Endodermal cell (in vitro differentiated cells): ENCODE data around the gene SPHK1. TPM values are rescaled to one million over a fixed set of nuclear protein-coding genes. Genes with fewer than 3 reads are reported as not detected.

Experiments
- DNase-seq: peaks from one replicate; pipeline ENCODE4 v3.0.0-alpha.2; 2017
- H3K27ac ChIP-seq: 2 replicates; pipeline ENCODE4 v1.5.1; 2013; ENCODE audit warnings: mild to moderate bottlenecking, low read depth, low read length, moderate library complexity
- H3K27me3 ChIP-seq: 2 replicates; pipeline ENCODE4 v1.6.1; 2013; ENCODE audit warnings: mild to moderate bottlenecking, low read length, moderate library complexity; ENCODE audit not compliant: insufficient read depth, control insufficient read depth, poor library complexity, severe bottlenecking
- H3K36me3 ChIP-seq: 2 replicates; pipeline ENCODE4 v1.7.0; 2013; ENCODE audit warnings: mild to moderate bottlenecking, low read length, moderate library complexity; ENCODE audit not compliant: control insufficient read depth, insufficient read depth
- H3K4me1 ChIP-seq: one replicate; pipeline ENCODE4 v1.7.0; 2013; ENCODE audit warnings: low read length; ENCODE audit not compliant: control insufficient read depth, insufficient read depth
- H3K4me3 ChIP-seq: 2 replicates; pipeline ENCODE4 v1.5.1; 2013; ENCODE audit warnings: mild to moderate bottlenecking, low read length, moderate library complexity
- H3K9ac ChIP-seq: 2 replicates; pipeline ENCODE4 v1.6.1; 2013; ENCODE audit warnings: mild to moderate bottlenecking, low read length, moderate library complexity; ENCODE audit not compliant: poor library complexity, severe bottlenecking; ENCODE audit errors: extremely low read depth
- H3K9me3 ChIP-seq: 2 replicates; pipeline ENCODE4 v1.6.1; 2013; ENCODE audit warnings: mild to moderate bottlenecking, low read length, moderate library complexity; ENCODE audit not compliant: control insufficient read depth
- H3K27ac Mint-ChIP-seq: 2 replicates; pipeline ENCODE4 v1.8.0; 2020; ENCODE audit warnings: mixed read lengths
- H3K27me3 Mint-ChIP-seq: 2 replicates; pipeline ENCODE4 v1.8.0; 2021; ENCODE audit warnings: mild to moderate bottlenecking, mixed read lengths; ENCODE audit not compliant: insufficient read depth
- H3K36me3 Mint-ChIP-seq: 2 replicates; pipeline ENCODE4 v1.8.0; 2020; ENCODE audit warnings: low read depth, mixed read lengths
- H3K4me1 Mint-ChIP-seq: 2 replicates; pipeline ENCODE4 v1.8.0; 2020; ENCODE audit warnings: mixed read lengths
- H3K4me3 Mint-ChIP-seq: 2 replicates; pipeline ENCODE4 v1.8.0; 2020; ENCODE audit warnings: mild to moderate bottlenecking, moderate library complexity, mixed read lengths
- H3K9me3 Mint-ChIP-seq: 2 replicates; pipeline ENCODE4 v1.8.0; 2020; ENCODE audit warnings: mild to moderate bottlenecking, mixed read lengths
- CTCF ChIP-seq: fragments of 200-600 bp; sonication (generic); conservative IDR thresholded peaks from 2 replicates; pipeline ENCODE4 v1.5.0; 2021; ENCODE audit warnings: antibody characterized with exemption, mild to moderate bottlenecking
- WGBS, 2 experiments: methylation state at CpG; one replicate each; pipeline versions ENCODE4 v1.1.5 to v1.1.7; 2013; ENCODE audit warnings: missing lambda C conversion rate in 2 of 2, mixed read lengths in 1 of 2; ENCODE audit not compliant: insufficient coverage in 1 of 2, insufficient read length in 1 of 2; 5-methylcytosine and 5-hydroxymethylcytosine counted together
- long read RNA-seq, 4 experiments: library from polyadenylated mRNA in 2 of 4; library from RNA in 1 of 4; library from capped mRNA in 1 of 4; stranded (forward) in 3 of 4; unstranded in 1 of 4; transcript quantifications; one replicate each; pipeline ENCODE4 v2.0.0, GENCODE V29; 2020 to 2021; ENCODE audit warnings: inconsistent platforms in 1 of 4
- polyA plus RNA-seq, 2 experiments: library from polyadenylated mRNA; stranded (reverse); fragments of 50-300 nt; gene quantifications; one replicate each; pipeline ENCODE4 v1.2.3, GENCODE V29; 2013
- total RNA-seq, 2 donors: library from RNA; stranded (reverse); fragmentation: NEBNext Ultra II Directional in 1 of 2; extraction: Animal tissue kit (Norgen Biotek cat#: 25700) in 1 of 2; gene quantifications; 2 replicates in 1 of 2; 3 replicates in 1 of 2; pipeline ENCODE4 v1.2.1, GENCODE V29; 2021

Gene SPHK1, protein sequence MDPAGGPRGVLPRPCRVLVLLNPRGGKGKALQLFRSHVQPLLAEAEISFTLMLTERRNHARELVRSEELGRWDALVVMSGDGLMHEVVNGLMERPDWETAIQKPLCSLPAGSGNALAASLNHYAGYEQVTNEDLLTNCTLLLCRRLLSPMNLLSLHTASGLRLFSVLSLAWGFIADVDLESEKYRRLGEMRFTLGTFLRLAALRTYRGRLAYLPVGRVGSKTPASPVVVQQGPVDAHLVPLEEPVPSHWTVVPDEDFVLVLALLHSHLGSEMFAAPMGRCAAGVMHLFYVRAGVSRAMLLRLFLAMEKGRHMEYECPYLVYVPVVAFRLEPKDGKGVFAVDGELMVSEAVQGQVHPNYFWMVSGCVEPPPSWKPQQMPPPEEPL
- 1 to 10 TPM; 1.5 to 1.8 TPM for total RNA-seq
- 8.0 TPM for polyA plus RNA-seq (2013, experiment 1 of 2)
- 6.2 TPM for polyA plus RNA-seq (2013, experiment 2 of 2)
- long read RNA-seq, experiment 1, partial matches to known transcripts = 0 of 1 reads
- long read RNA-seq, experiment 1, other reads (novel, unspliced or antisense) = 1 of 1 reads
- long read RNA-seq, experiment 2, partial matches to known transcripts = 0 of 3 reads
- long read RNA-seq, experiment 2, other reads (novel, unspliced or antisense) = 0 of 3 reads
- long read RNA-seq, experiment 3, partial matches to known transcripts = 0 of 2 reads
- long read RNA-seq, experiment 3, other reads (novel, unspliced or antisense) = 2 of 2 reads
- long read RNA-seq, experiment 4 = 0 reads

- peak within 1 kb of the TSS; percentile 55 for H3K27ac Mint-ChIP-seq
- no peaks in the 10 kb centered on the region for H3K4me1 ChIP-seq
- no peak within 1 kb of the TSS for H3K9ac ChIP-seq
- no peaks in the 10 kb centered on the region for H3K9me3 ChIP-seq
- H3K36me3 ChIP-seq = no peaks in the 10 kb centered on the region
- TF ChIP-seq CTCF = no peak
- peaks cover 9% of the 10 kb centered on the region for H3K36me3 Mint-ChIP-seq
- peak; percentile 93 for DNase-seq
- H3K27me3 ChIP-seq = peaks cover 35% of the 10 kb centered on the region
- peak within 1 kb of the TSS; percentile 73 for H3K4me3 Mint-ChIP-seq
- no peak within 1 kb of the TSS for H3K27ac ChIP-seq
- WGBS, 2 experiments = 0 to 2% methylated on average over 16 to 118 of the region's 118 CpGs
- no peaks in the 10 kb centered on the region for H3K9me3 Mint-ChIP-seq
- peaks cover 1% of the 10 kb centered on the region for H3K4me1 Mint-ChIP-seq
- H3K4me3 ChIP-seq = peak within 1 kb of the TSS; percentile 82
- peaks cover 41% of the 10 kb centered on the region for H3K27me3 Mint-ChIP-seq
Measured at GRCh38 chr17:76384222-76384986, at the start of gene SPHK1. Gene SPHK1 (plus strand): TSS chr17:76384609. CDS start chr17:76385645, 1,036 bp downstream.

- DNase-seq = no peak
- peaks cover 21% of the 10 kb centered on the region for H3K36me3 Mint-ChIP-seq
- H3K27ac Mint-ChIP-seq = no peak overlapping the region
- Histone ChIP-seq H3K27ac (no peak overlapping the region), H3K9me3 (no peaks in the 10 kb centered on the region), H3K4me3 (no peak overlapping the region), H3K36me3 (peaks cover 17% of the 10 kb centered on the region), H3K4me1 (no peaks in the 10 kb centered on the region), H3K27me3 (no peaks in the 10 kb centered on the region), H3K9ac (no peak overlapping the region)
- H3K4me3 Mint-ChIP-seq = no peak overlapping the region
- H3K27me3 Mint-ChIP-seq = no peaks in the 10 kb centered on the region
- no peaks in the 10 kb centered on the region for H3K9me3 Mint-ChIP-seq
- WGBS, 2 experiments = 97% methylated on average over 7 to 9 of the region's 9 CpGs
- no peak for TF ChIP-seq CTCF
- H3K4me1 Mint-ChIP-seq = peaks cover 3% of the 10 kb centered on the region
Measured at GRCh38 chr17:76335716-76336381, 48.6 kb upstream of the SPHK1 start.
